Measurements from ENCODE around the gene INTS4. TPM values are rescaled to one million over a fixed set of nuclear protein-coding genes. Genes with fewer than 3 reads are reported as not detected.
"Not testable (repeated sequence)": the region's sequence is repeated elsewhere in the genome, so short reads cannot be mapped to it uniquely, and the experiment has no call there.

The INTS4 gene
- total RNA-seq, 2 experiments from 2014 or later, result 45.5 to 46.0 TPM

- H3K9me3 Mint-ChIP-seq; H3K4me3 Mint-ChIP-seq; H3K27ac Mint-ChIP-seq; H3K4me1 Mint-ChIP-seq (ENCODE audit: low read depth); CTCF ChIA-PET; DNase-seq; intact Hi-C loops (cut with micrococcal nuclease); H3K27me3 Mint-ChIP-seq (ENCODE audit: low read depth): not testable (repeated sequence)
- H3K36me3 Mint-ChIP-seq (ENCODE audit: low read depth), result peaks cover 10% of the 10 kb centered on the region
These were observed 80.7 kb downstream of the INTS4 start for GRCh38 chr11:77913608-77914306.

GRCh38 chr11:77910828-77911227, 83.6 kb downstream of the INTS4 start:
- intact Hi-C loops (cut with micrococcal nuclease); H3K4me1 Mint-ChIP-seq (ENCODE audit: low read depth); DNase-seq; CTCF ChIA-PET; H3K9me3 Mint-ChIP-seq; H3K4me3 Mint-ChIP-seq; H3K27me3 Mint-ChIP-seq (ENCODE audit: low read depth); H3K27ac Mint-ChIP-seq; H3K36me3 Mint-ChIP-seq (ENCODE audit: low read depth): not testable (repeated sequence)

GRCh38 chr11:77909277-77909676, 85.2 kb downstream of the INTS4 start:
- intact Hi-C loops (cut with micrococcal nuclease), result no loop called here
- no peaks in the 10 kb centered on the region for H3K9me3 Mint-ChIP-seq
- peaks cover 13% of the 10 kb centered on the region for H3K36me3 Mint-ChIP-seq (ENCODE audit: low read depth)
- H3K4me1 Mint-ChIP-seq (ENCODE audit: low read depth), result no peaks in the 10 kb centered on the region
- no peaks in the 10 kb centered on the region for H3K27me3 Mint-ChIP-seq (ENCODE audit: low read depth)
- H3K4me3 Mint-ChIP-seq, result no peak overlapping the region
- DNase-seq, result no peak
- CTCF ChIA-PET, result no interaction called here
- H3K27ac Mint-ChIP-seq, result no peak overlapping the region

GRCh38 chr11:77908835-77909234, 85.6 kb downstream of the INTS4 start:
- CTCF ChIA-PET, result no interaction called here
- Mint-ChIP-seq H3K27me3 (ENCODE audit: low read depth) (no peaks in the 10 kb centered on the region), H3K36me3 (ENCODE audit: low read depth) (peaks cover 13% of the 10 kb centered on the region), H3K27ac (no peak overlapping the region), H3K9me3 (no peaks in the 10 kb centered on the region), H3K4me1 (ENCODE audit: low read depth) (no peaks in the 10 kb centered on the region), H3K4me3 (no peak overlapping the region)
- no peak for DNase-seq
- intact Hi-C loops (cut with micrococcal nuclease), result no loop called here

GRCh38 chr11:77894949-77895348, 99.5 kb downstream of the INTS4 start:
- DNase-seq; intact Hi-C loops (cut with micrococcal nuclease); CTCF ChIA-PET; H3K4me1 Mint-ChIP-seq (ENCODE audit: low read depth); H3K27me3 Mint-ChIP-seq (ENCODE audit: low read depth); H3K4me3 Mint-ChIP-seq; H3K27ac Mint-ChIP-seq; H3K9me3 Mint-ChIP-seq: not testable (repeated sequence)
- H3K36me3 Mint-ChIP-seq (ENCODE audit: low read depth), result peaks cover 26% of the 10 kb centered on the region

GRCh38 chr11:77891703-77892102, 102.8 kb downstream of the INTS4 start:
- H3K36me3 Mint-ChIP-seq (ENCODE audit: low read depth), result peaks cover 39% of the 10 kb centered on the region
- H3K4me3 Mint-ChIP-seq; H3K4me1 Mint-ChIP-seq (ENCODE audit: low read depth); CTCF ChIA-PET; H3K9me3 Mint-ChIP-seq; intact Hi-C loops (cut with micrococcal nuclease); H3K27me3 Mint-ChIP-seq (ENCODE audit: low read depth); H3K27ac Mint-ChIP-seq; DNase-seq: not testable (repeated sequence)

GRCh38 chr11:77891256-77891655, 103.2 kb downstream of the INTS4 start:
- H3K9me3 Mint-ChIP-seq; CTCF ChIA-PET; DNase-seq; H3K27ac Mint-ChIP-seq; H3K4me1 Mint-ChIP-seq (ENCODE audit: low read depth); intact Hi-C loops (cut with micrococcal nuclease); H3K27me3 Mint-ChIP-seq (ENCODE audit: low read depth); H3K4me3 Mint-ChIP-seq: not testable (repeated sequence)
- peaks cover 40% of the 10 kb centered on the region for H3K36me3 Mint-ChIP-seq (ENCODE audit: low read depth)

- H3K9me3 Mint-ChIP-seq; DNase-seq; H3K27ac Mint-ChIP-seq; intact Hi-C loops (cut with micrococcal nuclease); H3K4me3 Mint-ChIP-seq; H3K4me1 Mint-ChIP-seq (ENCODE audit: low read depth); CTCF ChIA-PET; H3K27me3 Mint-ChIP-seq (ENCODE audit: low read depth): not testable (repeated sequence)
- H3K36me3 Mint-ChIP-seq (ENCODE audit: low read depth), result peaks cover 37% of the 10 kb centered on the region
These were observed 103.8 kb downstream of the INTS4 start for GRCh38 chr11:77890619-77891056.

- intact Hi-C loops (cut with micrococcal nuclease); H3K4me1 Mint-ChIP-seq (ENCODE audit: low read depth); H3K4me3 Mint-ChIP-seq; H3K27ac Mint-ChIP-seq; H3K9me3 Mint-ChIP-seq; CTCF ChIA-PET; DNase-seq; H3K27me3 Mint-ChIP-seq (ENCODE audit: low read depth): not testable (repeated sequence)
- H3K36me3 Mint-ChIP-seq (ENCODE audit: low read depth), result peaks cover 38% of the 10 kb centered on the region
These were observed 104.3 kb downstream of the INTS4 start for GRCh38 chr11:77890100-77890614.

- H3K4me1 Mint-ChIP-seq (ENCODE audit: low read depth); DNase-seq; H3K4me3 Mint-ChIP-seq; H3K27me3 Mint-ChIP-seq (ENCODE audit: low read depth); H3K9me3 Mint-ChIP-seq; CTCF ChIA-PET; H3K27ac Mint-ChIP-seq; intact Hi-C loops (cut with micrococcal nuclease): not testable (repeated sequence)
- H3K36me3 Mint-ChIP-seq (ENCODE audit: low read depth), result peaks cover 38% of the 10 kb centered on the region
These were observed 105.4 kb downstream of the INTS4 start for GRCh38 chr11:77889045-77889444.

- H3K36me3 Mint-ChIP-seq (ENCODE audit: low read depth), result peaks cover 37% of the 10 kb centered on the region
- no peaks in the 10 kb centered on the region for H3K9me3 Mint-ChIP-seq
- CTCF ChIA-PET, result no interaction called here
- intact Hi-C loops (cut with micrococcal nuclease), result no loop called here
- no peaks in the 10 kb centered on the region for H3K4me1 Mint-ChIP-seq (ENCODE audit: low read depth)
- no peak overlapping the region for H3K4me3 Mint-ChIP-seq
- H3K27ac Mint-ChIP-seq, result no peak overlapping the region
- H3K27me3 Mint-ChIP-seq (ENCODE audit: low read depth), result no peaks in the 10 kb centered on the region
- no peak for DNase-seq
These were observed 108.1 kb downstream of the INTS4 start for GRCh38 chr11:77886401-77886800.

- Mint-ChIP-seq H3K4me1 (ENCODE audit: low read depth) (no peaks in the 10 kb centered on the region), H3K27me3 (ENCODE audit: low read depth) (no peaks in the 10 kb centered on the region), H3K9me3 (no peaks in the 10 kb centered on the region), H3K4me3 (no peak overlapping the region), H3K27ac (no peak overlapping the region), H3K36me3 (ENCODE audit: low read depth) (peaks cover 24% of the 10 kb centered on the region)
- CTCF ChIA-PET, result no interaction called here
- intact Hi-C loops (cut with micrococcal nuclease), result no loop called here
- no peak for DNase-seq
These were observed 109.7 kb downstream of the INTS4 start for GRCh38 chr11:77884829-77885190.

GRCh38 chr11:77884186-77884828, 110.2 kb downstream of the INTS4 start:
- intact Hi-C loops (cut with micrococcal nuclease), result no loop called here
- H3K27ac Mint-ChIP-seq, result no peak overlapping the region
- no peaks in the 10 kb centered on the region for H3K27me3 Mint-ChIP-seq (ENCODE audit: low read depth)
- CTCF ChIA-PET, result no interaction called here
- DNase-seq, result no peak
- H3K9me3 Mint-ChIP-seq, result no peaks in the 10 kb centered on the region
- H3K4me1 Mint-ChIP-seq (ENCODE audit: low read depth), result no peaks in the 10 kb centered on the region
- peaks cover 22% of the 10 kb centered on the region for H3K36me3 Mint-ChIP-seq (ENCODE audit: low read depth)
- H3K4me3 Mint-ChIP-seq, result no peak overlapping the region

Data from activated naive CD4-positive, alpha-beta T cell treated with anti-CD3 and anti-CD28 coated beads for 36 hours (primary cell).